D341Med (cell line): ENCODE measurements around the gene EYS.
A peak's percentile ranks its signal among the peaks of the same experiment; 100 is the strongest.

ENCODE experiments used
- DNase-seq: peaks from one replicate; pipeline ENCODE4 v3.0.0; 2012; ENCODE audit warnings: low spot score

Gene EYS

DNA sequence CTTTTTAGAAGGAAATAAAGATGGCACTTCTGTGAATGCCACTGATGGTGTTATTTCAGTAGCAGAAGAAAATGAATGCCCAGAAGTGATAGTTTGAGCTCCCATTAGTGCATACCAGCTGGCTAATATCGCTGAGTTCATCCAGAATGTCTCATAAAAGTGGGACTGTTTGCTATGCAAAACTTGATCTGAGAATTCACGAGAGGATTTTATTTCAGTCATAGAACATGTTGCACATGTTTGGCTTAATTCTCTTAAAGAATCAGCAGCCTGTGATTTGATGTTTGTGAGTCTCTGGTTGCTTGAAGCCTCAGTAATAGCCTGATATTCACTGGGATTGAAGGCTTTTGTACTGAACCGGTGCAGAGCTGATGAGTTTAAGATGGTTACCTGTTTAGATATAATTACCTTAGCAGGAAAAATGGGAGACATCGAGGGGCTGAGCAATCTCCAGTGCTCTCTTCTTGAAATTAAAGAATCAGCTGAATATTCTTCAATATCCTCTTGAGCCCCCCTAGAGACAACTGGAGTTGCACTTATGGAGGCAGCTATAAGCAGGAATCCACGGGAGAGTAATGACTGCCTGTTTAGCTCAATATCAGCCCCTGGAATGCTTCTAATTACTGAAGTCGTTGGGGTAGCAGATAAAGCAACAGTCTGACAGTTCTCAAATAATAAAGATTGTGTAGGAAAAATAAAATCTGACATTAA lies 1115.9 kb downstream of the EYS start:
- DNase-seq, result no peak

DNA sequence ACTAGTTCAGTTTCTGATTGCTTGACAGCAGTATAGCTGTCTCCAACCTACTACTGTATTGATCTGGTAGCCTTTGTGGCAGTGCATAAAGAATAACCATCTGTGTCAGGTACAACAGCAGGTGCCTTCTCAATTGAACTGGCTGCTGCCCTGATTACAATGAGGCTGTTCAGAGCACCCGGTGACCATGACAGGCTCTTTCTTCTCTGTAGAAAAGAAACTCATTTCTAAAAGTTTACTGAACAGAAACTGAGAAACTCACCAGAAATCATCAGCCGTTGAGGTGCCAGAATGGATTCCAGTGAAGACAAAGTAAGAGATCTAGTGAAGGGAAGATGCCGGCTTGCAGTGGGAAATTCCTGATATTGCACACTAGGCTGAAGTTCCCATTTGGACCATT lies 1117.1 kb downstream of the EYS start:
- no peak for DNase-seq

DNA sequence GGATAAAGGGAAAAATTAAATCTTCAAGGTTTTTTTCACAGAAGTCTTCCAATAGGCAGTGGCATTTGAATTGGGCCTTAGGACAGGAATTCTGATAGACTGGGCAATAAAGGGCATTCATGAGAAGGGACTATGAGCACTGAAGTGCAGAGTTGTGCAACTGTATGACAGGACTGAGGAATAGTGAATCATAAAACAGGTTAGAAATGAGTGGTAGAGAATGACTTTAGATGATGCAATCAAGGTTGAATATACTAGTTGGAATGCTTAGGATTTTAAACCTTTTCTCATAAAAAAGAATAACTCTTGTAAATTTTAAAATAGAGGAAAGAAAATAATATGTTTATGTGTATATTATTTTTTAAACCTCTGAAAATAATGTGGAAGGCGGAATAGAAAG lies 1126.7 kb downstream of the EYS start:
- DNase-seq, result no peak

DNA sequence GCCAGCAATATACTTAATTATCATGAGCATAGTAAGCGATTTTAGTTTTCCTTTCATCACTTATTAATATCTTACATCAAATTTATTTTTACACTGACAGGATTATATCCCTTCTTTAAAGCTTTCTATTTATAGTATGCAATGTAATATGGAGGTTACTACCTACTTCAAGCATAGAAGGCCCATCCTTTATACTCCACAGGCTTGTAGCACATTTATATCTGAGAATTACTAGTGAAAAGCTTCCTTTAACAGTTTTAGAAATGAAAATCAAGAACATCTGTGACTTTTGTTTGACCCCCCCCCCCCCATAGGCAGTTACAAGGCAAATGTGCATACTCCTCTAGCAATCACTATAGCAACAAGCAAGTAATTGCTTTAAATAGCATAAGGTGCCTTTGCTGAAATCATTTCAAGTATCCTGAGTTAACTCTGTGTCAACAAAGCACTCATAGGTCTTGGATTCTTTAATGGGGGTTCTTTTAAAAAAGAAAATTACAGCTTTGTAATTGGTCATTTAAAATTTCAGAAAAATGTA lies 1153.7 kb downstream of the EYS start:
- no peak for DNase-seq

DNA sequence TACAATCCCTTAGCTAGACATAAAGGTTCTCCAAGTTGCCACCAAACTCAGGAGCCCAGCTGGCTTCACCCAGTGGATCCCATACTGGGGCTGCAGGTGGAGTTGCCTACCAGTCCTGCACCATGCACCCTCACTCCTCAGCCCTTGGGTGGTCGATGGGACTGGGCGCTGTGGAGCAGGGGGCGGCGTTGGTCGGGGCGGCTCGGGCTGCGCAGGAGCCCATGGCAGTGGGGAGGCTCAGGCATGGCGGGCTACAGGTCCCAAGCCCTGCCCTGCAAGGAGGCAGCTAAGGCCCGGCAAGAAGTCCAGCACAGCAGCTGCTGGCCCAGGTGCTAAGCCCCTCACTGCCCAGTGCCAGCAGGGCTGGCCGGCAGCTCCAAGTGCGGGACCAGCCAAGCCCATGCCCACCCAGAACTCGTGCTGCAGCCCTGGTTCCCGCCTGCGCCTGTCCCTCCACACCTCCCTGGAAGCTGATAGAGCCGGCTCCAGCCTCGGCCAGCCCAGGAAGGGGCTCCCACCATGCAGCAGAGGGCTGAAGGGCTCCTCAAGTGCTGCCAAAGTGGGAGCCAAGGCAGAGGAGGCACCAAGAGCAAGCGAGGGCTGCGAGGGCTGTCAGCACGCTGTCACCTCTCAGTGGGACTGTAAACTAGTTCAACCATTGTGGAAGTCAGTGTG lies 1159.3 kb downstream of the EYS start:
- no peak for DNase-seq

DNA sequence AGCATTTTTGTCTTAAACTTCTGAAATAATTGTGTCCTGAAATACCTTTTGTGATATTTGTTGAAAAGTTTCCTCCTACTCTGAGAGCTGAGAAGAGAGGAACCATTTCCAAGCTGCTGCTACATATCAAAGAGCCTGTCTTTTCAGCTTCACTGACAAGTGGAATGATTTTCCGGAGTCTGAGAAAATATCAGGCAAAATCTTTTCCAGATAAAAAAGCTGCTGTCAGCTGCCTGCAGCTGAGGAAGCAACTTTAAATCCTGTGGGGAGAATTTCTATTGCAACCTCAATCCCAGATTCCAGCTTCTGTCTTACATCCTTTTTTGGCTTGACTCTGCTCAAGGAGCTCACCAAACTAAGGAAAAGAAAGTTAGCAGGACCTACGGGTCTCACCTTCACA lies 1167.1 kb downstream of the EYS start:
- no peak for DNase-seq

DNA sequence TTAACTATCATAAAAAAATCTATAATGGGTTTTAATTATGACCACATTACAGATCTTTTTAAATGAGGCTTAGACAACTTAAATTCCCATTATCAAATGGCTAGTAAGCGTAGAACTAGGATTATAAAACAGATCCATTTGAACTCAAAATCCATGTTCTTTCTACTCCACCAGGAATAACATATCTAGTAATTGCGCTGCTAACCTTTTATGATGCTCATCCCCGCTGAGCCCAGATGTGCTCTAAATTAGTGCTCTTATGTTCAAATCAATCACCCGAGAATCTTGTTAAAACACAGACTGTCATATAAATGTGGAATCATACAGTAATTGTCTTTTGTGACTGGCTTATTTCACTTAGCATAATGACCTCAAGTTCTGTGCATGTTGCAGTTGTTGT lies 1168.3 kb downstream of the EYS start:
- DNase-seq, result no peak

DNA sequence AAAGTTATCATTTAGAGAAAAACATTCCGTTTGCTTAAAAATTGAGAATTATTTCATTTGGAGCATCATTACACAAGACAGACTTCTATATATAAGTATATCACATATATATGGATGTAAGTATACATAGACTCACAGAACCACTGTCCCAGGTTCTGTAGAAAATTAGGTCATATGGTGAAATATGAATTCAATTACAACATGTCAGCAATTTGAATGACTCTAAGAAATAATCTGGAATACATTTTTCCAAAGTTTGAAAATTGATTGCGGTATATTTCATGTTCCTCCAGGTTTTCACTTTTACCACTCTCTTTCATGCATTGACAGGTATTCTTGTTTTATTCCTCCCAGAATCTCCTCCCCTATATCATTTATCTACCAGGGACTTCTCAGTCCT lies 1179.1 kb downstream of the EYS start:
- no peak for DNase-seq

DNA sequence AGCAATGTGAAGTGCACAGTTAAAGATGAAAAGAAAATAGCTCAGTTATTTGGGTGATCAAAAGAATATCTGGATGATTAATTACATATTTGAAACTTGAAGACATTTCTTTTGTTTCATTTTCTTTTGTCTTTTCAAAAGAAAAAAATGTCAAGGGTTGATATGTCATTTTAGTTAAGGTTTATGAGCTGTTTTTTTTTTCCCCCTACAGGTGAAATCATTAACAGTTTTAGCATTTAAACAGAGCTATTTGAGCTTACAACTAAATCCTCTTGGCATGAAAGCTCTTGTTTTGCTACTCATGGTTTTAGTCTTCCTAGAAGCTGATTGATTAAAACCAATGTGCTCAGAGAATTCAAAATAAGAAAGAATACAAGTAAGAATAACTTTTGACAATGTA lies 1184.2 kb downstream of the EYS start:
- DNase-seq, result no peak

DNA sequence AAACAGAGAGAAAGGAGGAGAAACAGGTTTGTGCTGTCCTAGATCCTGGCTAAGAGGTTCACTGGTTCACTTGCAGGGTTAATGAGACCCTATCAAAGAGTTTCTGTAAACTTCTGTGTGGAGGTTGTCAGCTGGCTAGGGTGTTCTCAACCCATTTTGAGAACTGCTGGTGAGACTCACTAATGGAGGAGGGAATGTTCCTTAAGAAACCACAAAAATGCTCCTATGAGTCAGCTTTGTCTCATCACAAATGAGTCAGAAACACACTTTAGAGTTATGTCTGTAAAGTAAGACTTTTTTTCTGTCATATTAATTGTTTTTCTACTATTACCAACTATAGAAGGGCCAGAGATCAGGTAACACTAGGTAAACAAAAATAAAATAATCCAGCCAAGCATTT lies 1187.0 kb downstream of the EYS start:
- no peak for DNase-seq

DNA sequence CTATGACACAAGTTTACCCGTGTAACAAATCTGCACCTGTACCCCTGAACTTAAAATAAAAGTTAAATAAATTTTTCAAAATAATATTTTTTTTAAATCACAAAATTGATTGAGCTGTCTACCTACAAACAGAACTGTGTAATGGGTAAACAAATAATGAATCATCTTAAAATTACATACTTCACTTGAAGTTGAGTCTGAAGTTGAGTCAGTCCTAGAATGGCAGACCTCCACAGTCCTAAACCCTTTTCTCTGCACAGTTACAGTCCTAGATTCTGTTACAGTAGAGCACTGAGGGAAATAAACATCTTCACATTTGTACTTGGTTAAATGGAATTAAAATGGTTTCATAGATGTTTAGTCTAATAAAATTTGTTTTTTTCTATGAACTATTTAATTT lies 1190.6 kb downstream of the EYS start:
- no peak for DNase-seq

DNA sequence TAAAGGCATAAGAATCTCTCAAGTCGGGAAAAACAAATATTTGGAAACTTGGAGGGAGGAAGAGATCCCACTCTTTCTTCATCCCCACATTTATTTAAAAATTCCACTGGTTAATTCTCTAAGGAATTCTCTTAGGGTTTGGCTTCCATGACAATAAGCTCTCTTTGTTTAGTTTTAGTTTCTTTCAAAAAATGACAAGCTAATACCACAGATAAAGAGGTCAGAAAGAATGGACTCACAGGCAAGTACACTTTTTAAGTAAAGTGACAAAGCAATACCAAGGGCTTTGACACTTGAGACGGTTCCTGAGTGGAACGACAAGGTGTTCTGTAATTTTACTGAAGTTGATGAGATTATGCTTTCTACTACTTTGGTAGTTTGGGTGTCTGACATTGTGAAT lies 1199.4 kb downstream of the EYS start:
- no peak for DNase-seq

DNA sequence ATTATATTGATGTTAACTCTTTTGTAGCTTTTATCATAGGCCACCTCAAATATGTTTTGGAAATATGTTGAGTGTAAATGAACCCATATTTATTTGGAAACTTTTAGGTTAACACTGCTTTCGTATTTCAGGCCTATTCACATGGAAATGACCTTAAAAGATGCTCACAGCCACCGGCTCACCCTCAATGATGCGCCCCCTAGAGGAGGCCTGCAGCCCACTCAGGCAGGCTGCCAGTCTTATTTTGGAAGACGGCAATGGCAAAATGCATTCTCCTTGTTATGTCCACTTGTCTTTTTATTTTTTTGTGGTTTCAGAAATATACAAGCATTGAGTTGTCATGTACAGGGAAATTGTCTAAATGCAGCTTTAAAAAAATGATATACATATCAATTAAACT lies 1201.7 kb downstream of the EYS start:
- DNase-seq, result peak; percentile 53

DNA sequence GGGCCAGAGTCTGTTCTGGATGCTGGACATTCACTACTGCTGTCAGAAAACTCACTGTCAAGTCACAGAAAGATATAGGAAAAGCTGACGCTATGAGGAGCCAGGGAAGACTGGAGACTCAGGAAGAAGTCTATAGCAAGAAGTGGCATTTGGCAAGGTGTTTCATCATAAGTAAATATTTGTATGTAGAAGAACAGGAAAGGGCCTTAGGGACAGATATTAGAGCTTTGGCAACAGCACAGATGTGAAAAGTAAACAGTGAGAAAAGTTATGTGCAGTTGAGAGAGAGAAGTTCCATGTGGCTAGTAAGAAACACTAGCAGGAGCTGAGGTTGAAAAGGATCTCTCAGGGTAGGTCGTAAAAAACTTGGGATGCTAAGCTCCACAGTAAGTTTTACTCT lies 1202.5 kb downstream of the EYS start:
- no peak for DNase-seq

DNA sequence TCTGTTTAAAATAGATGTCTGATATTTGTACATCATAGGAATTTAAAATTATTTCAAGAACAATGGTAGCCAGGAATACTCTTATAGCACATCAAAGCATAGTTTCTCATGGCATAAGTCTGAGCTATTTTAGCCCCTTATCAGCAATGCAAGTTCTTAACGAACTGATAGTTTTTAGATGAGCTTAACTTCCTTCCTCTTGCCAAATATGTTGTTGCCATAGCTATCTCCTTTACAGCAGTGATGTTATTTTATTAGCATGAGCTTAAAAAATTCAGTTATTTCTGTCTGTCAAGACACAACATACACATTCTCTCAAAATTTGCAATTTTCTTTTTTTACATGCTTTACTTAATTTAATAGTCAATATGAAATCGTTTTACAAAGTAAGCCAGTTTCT lies 1204.2 kb downstream of the EYS start:
- DNase-seq, result no peak

DNA sequence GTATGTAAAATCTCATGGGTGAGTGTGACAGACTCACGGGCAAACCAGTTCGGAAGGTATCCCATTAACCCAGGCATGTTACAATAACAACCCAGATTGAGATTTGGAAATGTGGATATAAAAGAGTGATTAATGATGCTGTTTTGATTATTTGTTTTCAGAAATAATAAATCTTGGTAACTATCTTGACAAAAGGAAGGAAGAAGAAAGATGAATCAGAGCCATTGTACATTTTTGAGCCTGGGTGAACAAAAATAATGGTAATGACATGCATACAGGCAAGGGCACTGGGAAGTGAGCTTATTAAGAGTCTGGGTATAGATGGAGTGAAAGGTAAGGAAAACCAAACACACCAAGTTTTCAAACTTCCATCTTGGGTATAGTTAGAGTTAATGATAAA lies 1209.4 kb downstream of the EYS start:
- DNase-seq, result no peak

DNA sequence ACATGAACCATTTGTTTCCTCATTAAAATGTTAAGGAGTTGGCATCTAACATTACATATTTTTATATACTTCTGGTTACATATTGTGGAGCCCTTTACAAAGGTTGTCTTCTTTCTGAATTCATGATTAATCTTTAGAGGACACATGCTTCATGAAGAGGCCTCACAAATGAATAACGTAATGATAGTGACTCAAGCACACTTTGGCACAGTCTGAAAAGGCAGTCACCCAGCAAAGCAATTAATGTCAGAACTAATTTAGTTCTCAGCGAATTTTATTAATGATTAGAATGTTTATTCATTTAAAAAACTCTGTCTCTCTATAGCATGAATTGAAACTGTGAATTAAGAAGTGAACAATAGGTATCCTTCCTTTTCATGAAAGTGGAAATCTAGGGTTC lies 1217.3 kb downstream of the EYS start:
- no peak for DNase-seq

DNA sequence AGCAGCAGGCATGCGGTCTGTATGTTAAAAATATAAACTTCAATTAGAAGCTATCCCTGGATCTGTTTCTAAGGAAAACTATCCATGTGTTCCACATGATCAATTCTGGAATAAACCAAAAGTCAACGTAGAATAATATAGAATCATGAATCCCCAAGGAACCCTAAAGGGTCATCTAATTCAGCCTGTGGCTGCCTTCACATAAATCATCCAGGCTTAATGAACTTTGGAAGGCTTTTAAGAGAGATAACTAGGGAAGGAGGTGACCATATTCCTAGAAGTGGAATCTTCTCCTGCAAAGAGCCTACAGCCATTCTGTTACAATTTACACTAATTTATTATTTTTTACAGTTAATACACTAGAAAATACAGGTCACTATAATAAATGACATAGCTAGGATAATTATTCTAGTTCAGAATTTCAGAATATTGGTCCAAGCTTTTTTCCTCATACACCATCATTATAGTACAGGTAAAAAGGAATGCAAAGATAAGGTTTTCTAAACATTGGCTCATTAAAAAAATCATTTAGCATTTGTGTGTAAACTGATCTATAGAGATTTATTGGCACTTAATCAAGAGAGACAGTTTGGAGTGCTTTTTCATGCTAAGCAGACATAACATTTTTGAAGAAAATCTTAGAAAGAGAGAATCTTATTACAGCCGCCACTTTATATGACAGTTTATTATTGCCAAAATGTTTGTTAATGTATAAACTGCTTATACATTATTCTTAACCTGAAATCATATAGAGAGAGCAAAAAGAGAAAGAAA lies 1220.3 kb downstream of the EYS start:
- DNase-seq, result no peak

DNA sequence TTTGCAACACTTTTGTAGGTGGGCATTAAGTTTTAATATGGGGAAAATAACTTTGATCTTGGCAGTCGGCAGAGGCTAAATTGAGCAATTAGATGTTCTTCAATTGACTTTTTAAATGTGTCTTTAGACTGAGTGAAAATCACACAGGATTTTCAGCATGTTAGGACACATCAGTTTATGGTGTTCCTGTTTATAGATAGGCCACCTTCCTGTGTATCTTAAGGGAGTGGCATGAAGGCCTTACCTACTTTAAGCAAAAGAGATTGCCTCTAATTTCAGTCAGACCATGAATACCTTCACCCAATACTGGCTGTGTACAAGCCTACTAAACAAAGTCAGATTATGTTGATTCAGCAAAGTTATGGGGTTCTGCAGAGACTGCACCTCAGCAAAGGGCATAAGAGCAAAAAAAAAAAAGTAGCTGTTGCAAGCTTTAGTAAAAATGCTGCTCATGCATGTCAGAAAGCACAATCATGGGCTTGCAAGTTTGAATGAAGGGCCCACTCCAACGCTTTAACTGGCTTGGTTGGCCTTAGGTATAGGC lies 1223.0 kb downstream of the EYS start:
- no peak for DNase-seq

DNA sequence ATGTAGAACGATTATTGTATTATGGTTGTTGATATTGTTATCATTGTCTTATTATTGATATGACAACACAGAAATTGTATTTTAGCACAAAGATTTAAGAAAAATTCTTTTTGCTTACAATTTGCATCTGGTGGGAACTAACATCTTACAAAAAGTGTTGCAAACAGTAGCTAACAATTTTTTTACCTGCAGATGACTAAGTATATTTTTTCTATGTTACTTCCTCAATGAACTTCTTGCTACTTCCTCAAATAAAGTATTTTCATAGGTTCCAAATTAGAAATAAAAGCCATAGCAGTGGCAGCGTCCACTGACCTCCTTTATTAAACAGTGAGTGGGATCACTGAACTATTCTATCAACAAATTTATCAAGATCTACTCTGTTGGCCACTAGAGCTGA lies 1224.4 kb downstream of the EYS start:
- DNase-seq, result no peak

DNA sequence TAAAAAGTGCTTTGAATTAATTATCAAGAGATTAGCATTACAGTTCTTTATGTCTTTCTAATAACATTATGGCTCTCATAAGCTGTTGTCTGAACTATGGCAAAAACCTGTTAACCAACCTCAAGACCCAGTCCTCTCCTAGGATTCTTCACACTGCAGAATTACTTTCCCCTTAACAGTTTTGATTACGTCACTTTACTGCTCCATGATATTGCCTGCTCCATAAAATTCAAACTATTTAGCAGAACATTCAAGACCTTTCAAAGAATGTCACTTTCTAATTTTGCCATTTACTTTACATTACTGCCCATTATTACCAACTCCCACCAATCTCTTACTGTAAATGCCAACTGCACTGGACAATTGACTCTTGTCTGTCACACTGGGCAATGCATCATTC lies 1227.9 kb downstream of the EYS start:
- no peak for DNase-seq

DNA sequence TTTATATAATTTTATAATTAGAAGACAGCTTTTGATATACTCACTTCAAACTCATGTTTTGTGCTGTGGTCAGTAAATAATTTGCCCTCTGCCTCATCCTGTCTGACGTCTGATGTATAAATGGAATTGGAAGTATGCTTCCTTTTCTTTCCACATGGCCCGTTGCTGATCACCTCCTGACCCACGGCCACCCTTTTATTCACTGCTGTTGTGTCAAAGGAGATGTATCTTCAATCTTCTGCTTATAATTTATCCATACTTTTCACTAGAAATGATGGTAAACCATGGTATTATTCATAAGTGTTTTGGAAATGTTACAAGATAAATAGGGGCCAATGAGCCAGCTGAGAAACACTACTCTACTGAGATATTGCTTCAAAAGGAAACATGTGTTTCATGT lies 1229.6 kb downstream of the EYS start:
- DNase-seq, result no peak

DNA sequence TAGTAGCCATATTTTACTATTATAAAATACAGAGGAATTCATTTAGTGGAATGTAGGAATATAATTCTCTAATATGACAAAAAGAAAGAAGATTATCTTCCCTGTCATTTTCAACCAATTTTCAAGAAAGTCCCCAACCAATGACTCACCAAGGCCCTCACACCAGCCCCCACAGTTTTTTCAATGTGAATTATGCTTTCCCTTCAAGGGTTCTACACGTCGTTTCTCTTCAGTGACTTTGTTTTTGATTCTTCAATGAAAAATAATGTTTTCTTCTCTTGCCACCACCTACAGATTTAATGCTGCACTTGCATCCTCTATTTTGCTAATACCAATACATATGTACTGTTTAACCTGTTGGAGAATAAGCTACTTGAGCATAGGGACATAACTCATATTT lies 1230.1 kb downstream of the EYS start:
- no peak for DNase-seq
